Measurements from ENCODE around the gene GATA2.

- TF ChIP-seq SUZ12 (IDR thresholded peaks at IDR 0.05; ENCODE audit: extremely low read depth, insufficient read depth, insufficient read length): no peak
- TF ChIP-seq YY1 (IDR thresholded peaks at IDR 0.05; ENCODE audit: insufficient read depth, insufficient read length): no peak
Measured at GRCh38 chr3:128503751-128504532, 10.9 kb upstream of the GATA2 start.
